ENCODE results near the gene PFKP.

The PFKP gene

GRCh38 chr10:3100093-3100792, 32.9 kb downstream of the PFKP start:
- intact Hi-C loops (cut with DNase I; ENCODE audit: low total_unique reads), result no loop called here
- H3K4me3 ChIP-seq, result no peak overlapping the region
- DNase-seq, result peak in 1 of 2 donors; percentile 63
- H3K27me3 ChIP-seq, result no peaks in the 10 kb centered on the region
- no peak overlapping the region for H3K27ac ChIP-seq
- H3K36me3 ChIP-seq, result peaks cover 6 to 50% (median 42%) of the 10 kb centered on the region in 3 donors
- H3K9me3 ChIP-seq, result no peaks in the 10 kb centered on the region
- H3K4me1 ChIP-seq, result peaks cover 0 to 52% (median 12%) of the 10 kb centered on the region in 4 donors
- TF ChIP-seq CTCF (IDR thresholded peaks at IDR 0.05), result no peak

- peak in 1 of 2 donors; percentile 62 for DNase-seq
- peak overlapping the region in 1 of 2 donors; percentile 10 for H3K27ac ChIP-seq
- no peaks in the 10 kb centered on the region for H3K27me3 ChIP-seq
- intact Hi-C loops (cut with DNase I; ENCODE audit: low total_unique reads), result no loop called here
- peaks cover 0 to 55% (median 10%) of the 10 kb centered on the region in 4 donors for H3K4me1 ChIP-seq
- H3K4me3 ChIP-seq, result no peak overlapping the region
- H3K9me3 ChIP-seq, result no peaks in the 10 kb centered on the region
- TF ChIP-seq CTCF (IDR thresholded peaks at IDR 0.05), result no peak
- peaks cover 14 to 58% (median 50%) of the 10 kb centered on the region in 3 donors for H3K36me3 ChIP-seq
These were observed 33.7 kb downstream of the PFKP start for GRCh38 chr10:3100856-3101640.

GRCh38 chr10:3102720-3103427, 35.5 kb downstream of the PFKP start:
- H3K27ac ChIP-seq, result peak overlapping the region; percentile 32 to 65
- H3K4me3 ChIP-seq, result no peak overlapping the region
- no peaks in the 10 kb centered on the region for H3K27me3 ChIP-seq
- intact Hi-C loops (cut with DNase I; ENCODE audit: low total_unique reads), result no loop called here
- H3K9me3 ChIP-seq, result no peaks in the 10 kb centered on the region
- peaks cover 15 to 63% (median 52%) of the 10 kb centered on the region in 3 donors for H3K36me3 ChIP-seq
- peaks cover 0 to 44% (median 5%) of the 10 kb centered on the region in 4 donors for H3K4me1 ChIP-seq
- no peak for TF ChIP-seq CTCF (IDR thresholded peaks at IDR 0.05)
- peak in 1 of 2 donors; percentile 65 for DNase-seq

GRCh38 chr10:3103646-3104045, 36.3 kb downstream of the PFKP start:
- Histone ChIP-seq H3K36me3 (peaks cover 22 to 69% (median 60%) of the 10 kb centered on the region in 3 donors), H3K9me3 (no peaks in the 10 kb centered on the region), H3K4me1 (peaks cover 0 to 47% (median 7%) of the 10 kb centered on the region in 4 donors), H3K27ac (peak overlapping the region in 1 of 2 donors; percentile 65), H3K4me3 (no peak overlapping the region), H3K27me3 (no peaks in the 10 kb centered on the region)
- TF ChIP-seq CTCF (IDR thresholded peaks at IDR 0.05), result no peak
- DNase-seq, result peak in 1 of 2 donors; percentile 66
- intact Hi-C loops (cut with DNase I; ENCODE audit: low total_unique reads), result no loop called here

- Histone ChIP-seq H3K4me1 (peaks cover 0 to 49% (median 7%) of the 10 kb centered on the region in 4 donors), H3K27ac (peak overlapping the region; percentile 12 to 65), H3K27me3 (no peaks in the 10 kb centered on the region), H3K9me3 (no peaks in the 10 kb centered on the region), H3K36me3 (peaks cover 30 to 72% (median 67%) of the 10 kb centered on the region in 3 donors), H3K4me3 (no peak overlapping the region)
- intact Hi-C loops (cut with DNase I; ENCODE audit: low total_unique reads), result no loop called here
- DNase-seq, result peak in 1 of 2 donors; percentile 84
- no peak for TF ChIP-seq CTCF (IDR thresholded peaks at IDR 0.05)
These were observed 37.0 kb downstream of the PFKP start for GRCh38 chr10:3104251-3104918.

All from tibial artery (tissue), 4 donors.